NB4 (cell line): Measurements from ENCODE around the gene STAC.
"Not testable (repeated sequence)": the region's sequence is repeated elsewhere in the genome, so short reads cannot be mapped to it uniquely, and the experiment has no call there.

Experiments
- DNase-seq: peaks from one replicate; pipeline ENCODE4 v3.0.0; 2010; ENCODE audit warnings: low read depth
- H3K4me3 ChIP-seq: one replicate; pipeline ENCODE4 v1.5.1; 2011; ENCODE audit warnings: mild to moderate bottlenecking, low read depth, low read length, moderate library complexity
- MYC ChIP-seq: IDR thresholded peaks from 2 replicates; pipeline ENCODE4 v1.6.1; 2011; ENCODE audit warnings: low read depth, low read length
- POLR2A ChIP-seq: IDR thresholded peaks from 2 replicates; pipeline ENCODE4 v1.6.1; 2011; ENCODE audit warnings: mild to moderate bottlenecking; ENCODE audit not compliant: insufficient read length; ENCODE audit errors: extremely low read depth
- TF ChIP-seq, protein P1 (sequence below): IDR thresholded peaks from one replicate; pipeline ENCODE4 v1.5.1; 2012; ENCODE audit warnings: low read depth, low read length
- TF ChIP-seq, protein P2 (sequence below): IDR thresholded peaks from 2 replicates; pipeline ENCODE4 v1.6.1; 2011; ENCODE audit warnings: low read depth, low read length

STAC gene

DNA sequence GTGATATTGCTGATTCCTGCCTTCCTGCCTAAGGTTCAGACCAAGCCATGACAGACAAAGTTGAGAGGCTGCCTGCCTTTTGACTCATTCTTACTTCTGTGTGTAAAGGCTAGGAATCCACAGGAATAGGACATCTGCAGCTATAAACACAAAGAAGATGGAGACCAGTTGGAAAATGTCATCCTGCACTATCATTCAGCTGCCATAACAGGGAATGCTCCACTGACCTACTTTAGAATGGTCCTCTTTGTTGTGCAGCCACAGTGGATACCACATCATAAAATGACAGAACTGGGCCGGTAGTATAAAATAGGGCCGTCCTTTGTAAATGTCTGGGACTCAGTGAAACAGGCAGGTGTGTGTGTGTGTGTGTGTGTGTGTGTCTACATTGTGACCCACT, 75.1 kb downstream of the STAC start:
- no peak for DNase-seq
- no peak for TF ChIP-seq MYC
- H3K4me3 ChIP-seq, result no peak overlapping the region

DNA sequence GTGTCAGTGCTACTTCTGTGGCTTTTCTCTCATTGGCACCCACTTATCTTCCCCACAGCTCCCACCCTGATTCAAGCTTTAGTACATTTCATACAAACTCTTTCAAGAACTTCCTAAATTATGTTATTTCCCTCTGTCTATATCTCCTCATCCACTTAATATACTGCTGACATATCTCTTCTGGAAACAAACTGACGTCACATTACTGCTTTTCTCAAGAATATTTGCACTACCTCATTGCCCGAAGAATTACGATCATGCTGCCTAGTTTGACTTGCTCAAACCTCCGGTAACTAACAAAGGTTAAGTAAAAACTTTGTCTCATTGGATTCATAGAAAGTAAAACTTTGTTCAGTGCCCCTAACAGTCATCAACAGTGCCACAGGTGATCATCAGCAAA, 76.5 kb downstream of the STAC start:
- no peak for DNase-seq
- no peak overlapping the region for H3K4me3 ChIP-seq
- TF ChIP-seq MYC, result no peak
- TF ChIP-seq, protein P1, sequence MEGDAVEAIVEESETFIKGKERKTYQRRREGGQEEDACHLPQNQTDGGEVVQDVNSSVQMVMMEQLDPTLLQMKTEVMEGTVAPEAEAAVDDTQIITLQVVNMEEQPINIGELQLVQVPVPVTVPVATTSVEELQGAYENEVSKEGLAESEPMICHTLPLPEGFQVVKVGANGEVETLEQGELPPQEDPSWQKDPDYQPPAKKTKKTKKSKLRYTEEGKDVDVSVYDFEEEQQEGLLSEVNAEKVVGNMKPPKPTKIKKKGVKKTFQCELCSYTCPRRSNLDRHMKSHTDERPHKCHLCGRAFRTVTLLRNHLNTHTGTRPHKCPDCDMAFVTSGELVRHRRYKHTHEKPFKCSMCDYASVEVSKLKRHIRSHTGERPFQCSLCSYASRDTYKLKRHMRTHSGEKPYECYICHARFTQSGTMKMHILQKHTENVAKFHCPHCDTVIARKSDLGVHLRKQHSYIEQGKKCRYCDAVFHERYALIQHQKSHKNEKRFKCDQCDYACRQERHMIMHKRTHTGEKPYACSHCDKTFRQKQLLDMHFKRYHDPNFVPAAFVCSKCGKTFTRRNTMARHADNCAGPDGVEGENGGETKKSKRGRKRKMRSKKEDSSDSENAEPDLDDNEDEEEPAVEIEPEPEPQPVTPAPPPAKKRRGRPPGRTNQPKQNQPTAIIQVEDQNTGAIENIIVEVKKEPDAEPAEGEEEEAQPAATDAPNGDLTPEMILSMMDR, result no peak
- TF ChIP-seq, protein P2, sequence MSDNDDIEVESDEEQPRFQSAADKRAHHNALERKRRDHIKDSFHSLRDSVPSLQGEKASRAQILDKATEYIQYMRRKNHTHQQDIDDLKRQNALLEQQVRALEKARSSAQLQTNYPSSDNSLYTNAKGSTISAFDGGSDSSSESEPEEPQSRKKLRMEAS, result no peak
- no peak for TF ChIP-seq POLR2A

DNA sequence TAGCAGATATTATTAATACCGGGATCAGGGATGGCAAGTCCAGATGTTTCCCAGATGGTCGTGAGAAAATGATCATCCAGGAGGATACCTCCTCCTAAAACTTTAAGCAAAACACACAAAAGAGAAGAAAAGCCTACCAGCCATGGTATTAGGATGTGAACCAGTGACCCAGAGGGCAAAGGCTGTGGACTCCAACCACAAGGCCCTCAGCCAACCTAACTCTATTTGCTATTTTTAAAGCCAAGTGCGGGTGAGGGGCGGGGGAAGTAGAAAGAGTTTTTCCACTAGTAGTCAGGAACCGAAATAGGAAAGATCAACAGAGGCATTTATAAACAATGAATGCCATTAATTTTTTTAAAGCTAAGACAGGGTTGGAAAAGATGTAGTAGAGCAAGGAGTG, 77.4 kb downstream of the STAC start:
- no peak overlapping the region for H3K4me3 ChIP-seq
- TF ChIP-seq, protein P2, result no peak
- TF ChIP-seq POLR2A (no peak), MYC (no peak)
- TF ChIP-seq, protein P1, result no peak
- DNase-seq, result no peak

DNA sequence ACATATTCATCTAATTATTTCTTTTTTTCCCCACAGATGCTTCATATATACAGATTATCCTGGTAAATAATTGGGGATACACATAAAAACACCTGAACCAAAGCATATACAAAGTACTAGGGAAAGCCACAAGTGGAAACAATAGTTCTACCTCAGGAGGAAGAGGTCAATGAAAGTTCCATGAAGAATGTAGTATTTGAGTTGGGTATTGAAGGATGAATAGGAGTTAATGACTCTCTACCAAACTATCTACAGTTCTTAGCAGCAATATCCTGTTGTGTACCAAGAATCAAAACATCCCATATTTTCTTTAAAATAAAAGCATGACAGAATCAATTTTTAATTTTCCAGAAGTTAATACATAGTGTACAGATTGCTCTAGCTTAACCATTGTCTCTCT, 78.9 kb downstream of the STAC start:
- TF ChIP-seq POLR2A (no peak), MYC (no peak)
- TF ChIP-seq, protein P2, result no peak
- TF ChIP-seq, protein P1, result no peak
- no peak overlapping the region for H3K4me3 ChIP-seq
- DNase-seq, result no peak

DNA sequence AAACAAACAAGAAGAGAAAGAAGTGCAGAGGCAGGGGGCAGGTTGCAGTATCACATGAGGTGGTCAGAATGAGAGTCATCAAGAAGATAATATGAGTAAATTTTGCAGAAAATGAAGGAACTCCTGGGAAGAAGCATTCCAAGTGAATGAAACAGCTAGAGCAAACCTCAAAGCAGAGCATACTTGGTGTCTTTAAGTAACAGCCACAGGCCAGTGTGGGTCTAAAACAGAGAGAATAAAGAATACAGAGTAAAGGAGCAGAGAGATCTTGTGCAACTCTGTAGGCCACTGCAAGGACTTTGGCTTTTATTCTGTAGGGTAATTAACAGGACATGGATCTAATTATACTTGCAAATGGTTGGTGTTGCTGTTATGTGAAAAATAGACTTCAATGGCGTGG, 81.3 kb downstream of the STAC start:
- DNase-seq, result no peak
- TF ChIP-seq, protein P2, result no peak
- TF ChIP-seq MYC (no peak), POLR2A (no peak)
- TF ChIP-seq, protein P1, result no peak
- no peak overlapping the region for H3K4me3 ChIP-seq

DNA sequence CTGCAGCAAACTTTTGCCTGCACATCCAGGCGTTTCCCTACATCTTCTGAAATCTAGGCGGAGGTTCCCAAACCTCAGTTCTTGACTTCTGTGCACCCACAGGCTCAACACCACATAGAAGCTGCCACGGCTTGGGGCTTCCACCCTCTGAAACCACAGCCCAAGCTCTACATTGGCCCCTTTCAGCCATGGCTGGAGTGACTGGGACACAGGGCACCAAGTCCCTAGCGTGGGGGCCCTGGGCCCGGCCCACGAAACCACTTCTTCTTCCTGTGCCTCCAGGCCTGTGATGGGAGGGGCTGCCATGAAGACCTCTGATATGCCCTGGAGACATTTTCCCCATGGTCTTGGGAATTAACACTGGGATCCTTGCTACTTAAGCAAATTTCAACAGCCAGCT, 91.7 kb downstream of the STAC start:
- not testable (repeated sequence) for H3K4me3 ChIP-seq, DNase-seq

DNA sequence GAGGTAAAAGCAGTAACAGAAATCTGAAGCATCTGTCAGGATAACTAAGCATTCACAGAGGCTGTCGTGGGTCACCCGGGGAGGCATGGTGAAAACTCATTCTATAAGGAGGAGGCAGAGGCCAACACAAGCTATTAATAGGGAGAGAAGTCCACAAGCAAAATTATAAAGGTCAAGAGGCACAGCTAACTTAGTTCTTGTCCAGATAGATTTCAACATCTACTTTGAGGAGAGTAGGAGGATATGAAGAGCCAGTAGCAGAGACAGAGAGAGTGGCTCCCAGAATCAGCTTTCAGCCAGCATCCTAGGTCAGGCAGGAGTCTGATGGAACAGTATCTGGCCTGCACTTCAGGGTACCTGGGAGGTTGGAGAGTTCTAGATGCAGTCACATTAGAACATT, 95.3 kb downstream of the STAC start:
- DNase-seq, result no peak
- no peak overlapping the region for H3K4me3 ChIP-seq
- TF ChIP-seq, protein P2, result no peak
- TF ChIP-seq POLR2A (no peak), MYC (no peak)
- TF ChIP-seq, protein P1, result no peak
